Esophagus (tissue), 2 donors: ENCODE measurements around the gene GMDS. TPM values are rescaled to one million over a fixed set of nuclear protein-coding genes. Genes with fewer than 3 reads are reported as not detected.

Experiments used
- H3K27ac ChIP-seq, 2 donors: one replicate each; pipeline ENCODE4 v1.5.1; 2013; ENCODE audit warnings: low read depth in 2 of 2, mild to moderate bottlenecking in 2 of 2, inconsistent platforms in 1 of 2, low read length in 1 of 2, moderate library complexity in 1 of 2
- H3K27me3 ChIP-seq, 2 donors: one replicate each; pipeline ENCODE4 v1.6.1; 2013; ENCODE audit warnings: low read length in 2 of 2, control low read depth in 1 of 2, mild to moderate bottlenecking in 1 of 2; ENCODE audit not compliant: insufficient read depth in 2 of 2, control insufficient read depth in 1 of 2
- H3K36me3 ChIP-seq, 2 donors: one replicate each; pipeline ENCODE4 v1.6.1; 2013; ENCODE audit warnings: low read length in 1 of 2; ENCODE audit not compliant: control insufficient read depth in 2 of 2, insufficient read depth in 2 of 2
- H3K4me1 ChIP-seq, 2 donors: one replicate each; pipeline ENCODE4 v1.6.1; 2013; ENCODE audit warnings: low read length in 1 of 2; ENCODE audit not compliant: control insufficient read depth in 2 of 2, insufficient read depth in 2 of 2
- H3K4me3 ChIP-seq, 2 donors: one replicate each; pipeline ENCODE4 v1.5.1; 2013; ENCODE audit warnings: low read length in 2 of 2, mild to moderate bottlenecking in 2 of 2, low read depth in 1 of 2, moderate library complexity in 1 of 2
- H3K9me3 ChIP-seq, 2 donors: one replicate each; pipeline ENCODE4 v1.6.1; 2013; ENCODE audit warnings: mild to moderate bottlenecking in 2 of 2, low read depth in 1 of 2, low read length in 1 of 2, moderate library complexity in 1 of 2; ENCODE audit not compliant: control insufficient read depth in 2 of 2, insufficient read depth in 1 of 2
- WGBS, 2 donors: extraction: QIAGEN DNeasy Blood & Tissue Kit; methylation state at CpG; one replicate each; pipeline ENCODE4 v1.1.7; 2013; 5-methylcytosine and 5-hydroxymethylcytosine counted together
- polyA plus RNA-seq, 2 donors: library from polyadenylated mRNA; stranded (reverse); fragments of 200-250 nt; gene quantifications; one replicate each; pipeline ENCODE4 v1.2.3, GENCODE V29; 2013
- donor health status: healthy with polysubstance abuse.
- donor health status: Bipolar disorder and iron deficiency.

GMDS gene
- polyA plus RNA-seq, 2 donors: 42.4 to 54.5 TPM

DNA sequence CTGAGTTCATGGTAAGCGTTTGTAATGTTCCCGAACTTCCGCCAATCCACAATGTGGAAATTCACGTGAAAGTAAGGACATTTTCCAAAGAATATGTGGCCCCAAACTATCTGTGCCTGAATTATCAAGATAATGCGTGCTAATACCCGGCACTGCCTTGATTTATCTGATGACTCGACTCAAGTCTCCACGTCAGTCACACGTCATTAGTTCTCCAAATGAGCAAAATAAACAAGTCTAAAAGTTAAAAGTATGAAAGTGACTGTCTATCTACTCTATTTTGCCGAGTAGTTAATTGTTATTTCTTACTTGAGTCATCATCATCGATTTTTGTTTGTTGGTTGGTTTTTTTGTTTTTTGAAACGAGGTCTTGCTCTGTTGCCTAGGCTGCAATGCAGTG lies 657.4 kb downstream of the GMDS start:
- H3K9me3 ChIP-seq: no peaks in the 10 kb centered on the region
- H3K27me3 ChIP-seq: no peaks in the 10 kb centered on the region
- no peaks in the 10 kb centered on the region for H3K36me3 ChIP-seq
- no peak overlapping the region for H3K27ac ChIP-seq
- H3K4me1 ChIP-seq: peaks cover 0 to 3% of the 10 kb centered on the region in 2 donors
- no peak overlapping the region for H3K4me3 ChIP-seq
- WGBS, 2 donors: 54 to 68% methylated on average over 12 of the region's 12 CpGs

GRCh38 chr6:1587546-1587945 lies 657.9 kb downstream of the GMDS start:
- Histone ChIP-seq H3K27me3 (no peaks in the 10 kb centered on the region), H3K36me3 (no peaks in the 10 kb centered on the region), H3K9me3 (no peaks in the 10 kb centered on the region), H3K27ac (no peak overlapping the region), H3K4me1 (peaks cover 0 to 3% of the 10 kb centered on the region in 2 donors), H3K4me3 (no peak overlapping the region)
- WGBS, 2 donors: 54 to 70% methylated on average over 7 of the region's 7 CpGs

- Histone ChIP-seq H3K9me3 (no peaks in the 10 kb centered on the region), H3K27me3 (no peaks in the 10 kb centered on the region), H3K4me3 (no peak overlapping the region), H3K36me3 (no peaks in the 10 kb centered on the region), H3K27ac (no peak overlapping the region), H3K4me1 (peaks cover 0 to 3% of the 10 kb centered on the region in 2 donors)
- WGBS, 2 donors: 56 to 65% methylated on average over 5 of the region's 5 CpGs
Observed at GRCh38 chr6:1586861-1587450, 658.4 kb downstream of the GMDS start.

- Histone ChIP-seq H3K9me3 (no peaks in the 10 kb centered on the region), H3K36me3 (no peaks in the 10 kb centered on the region), H3K27me3 (no peaks in the 10 kb centered on the region), H3K27ac (no peak overlapping the region), H3K4me1 (peaks cover 0 to 3% of the 10 kb centered on the region in 2 donors), H3K4me3 (no peak overlapping the region)
- WGBS, 2 donors: 76 to 90% methylated on average over 7 of the region's 7 CpGs
Observed at GRCh38 chr6:1586256-1586655, 659.1 kb downstream of the GMDS start.

GRCh38 chr6:1585669-1586049 lies 659.7 kb downstream of the GMDS start:
- Histone ChIP-seq H3K4me3 (no peak overlapping the region), H3K4me1 (peaks cover 0 to 5% of the 10 kb centered on the region in 2 donors), H3K27me3 (no peaks in the 10 kb centered on the region), H3K36me3 (no peaks in the 10 kb centered on the region), H3K9me3 (no peaks in the 10 kb centered on the region), H3K27ac (no peak overlapping the region)
- 76 to 77% methylated on average over 12 of the region's 12 CpGs for WGBS, 2 donors

- Histone ChIP-seq H3K36me3 (no peaks in the 10 kb centered on the region), H3K9me3 (no peaks in the 10 kb centered on the region), H3K4me1 (peaks cover 0 to 7% of the 10 kb centered on the region in 2 donors), H3K27ac (no peak overlapping the region), H3K27me3 (no peaks in the 10 kb centered on the region), H3K4me3 (no peak overlapping the region)
- 57 to 63% methylated on average over 14 of the region's 14 CpGs for WGBS, 2 donors
Observed at GRCh38 chr6:1584996-1585668, 660.3 kb downstream of the GMDS start.

DNA sequence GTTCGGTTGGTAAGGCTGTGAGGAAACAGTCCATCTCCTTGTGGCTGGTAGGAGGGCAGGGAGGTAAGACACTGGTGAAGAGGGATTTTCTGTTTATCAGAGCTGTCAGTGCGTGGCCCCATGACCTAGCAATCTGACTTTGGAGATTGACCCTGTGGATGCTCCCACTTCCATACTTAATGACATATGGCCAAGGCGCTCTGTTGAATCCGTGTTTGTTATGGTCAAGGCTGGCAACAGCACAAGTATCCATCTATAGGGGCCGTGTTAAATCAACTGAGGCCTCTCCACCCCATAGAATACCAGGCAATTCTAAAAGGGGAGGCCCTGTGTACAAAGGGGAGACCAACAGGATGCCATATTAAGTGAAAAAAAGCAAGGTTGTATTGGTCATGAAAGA lies 661.3 kb downstream of the GMDS start:
- no peak overlapping the region for H3K4me3 ChIP-seq
- no peaks in the 10 kb centered on the region for H3K36me3 ChIP-seq
- WGBS, 2 donors: 84 to 85% methylated on average over 5 of the region's 5 CpGs
- no peak overlapping the region for H3K27ac ChIP-seq
- H3K9me3 ChIP-seq: no peaks in the 10 kb centered on the region
- H3K27me3 ChIP-seq: no peaks in the 10 kb centered on the region
- H3K4me1 ChIP-seq: peaks cover 0 to 7% of the 10 kb centered on the region in 2 donors

DNA sequence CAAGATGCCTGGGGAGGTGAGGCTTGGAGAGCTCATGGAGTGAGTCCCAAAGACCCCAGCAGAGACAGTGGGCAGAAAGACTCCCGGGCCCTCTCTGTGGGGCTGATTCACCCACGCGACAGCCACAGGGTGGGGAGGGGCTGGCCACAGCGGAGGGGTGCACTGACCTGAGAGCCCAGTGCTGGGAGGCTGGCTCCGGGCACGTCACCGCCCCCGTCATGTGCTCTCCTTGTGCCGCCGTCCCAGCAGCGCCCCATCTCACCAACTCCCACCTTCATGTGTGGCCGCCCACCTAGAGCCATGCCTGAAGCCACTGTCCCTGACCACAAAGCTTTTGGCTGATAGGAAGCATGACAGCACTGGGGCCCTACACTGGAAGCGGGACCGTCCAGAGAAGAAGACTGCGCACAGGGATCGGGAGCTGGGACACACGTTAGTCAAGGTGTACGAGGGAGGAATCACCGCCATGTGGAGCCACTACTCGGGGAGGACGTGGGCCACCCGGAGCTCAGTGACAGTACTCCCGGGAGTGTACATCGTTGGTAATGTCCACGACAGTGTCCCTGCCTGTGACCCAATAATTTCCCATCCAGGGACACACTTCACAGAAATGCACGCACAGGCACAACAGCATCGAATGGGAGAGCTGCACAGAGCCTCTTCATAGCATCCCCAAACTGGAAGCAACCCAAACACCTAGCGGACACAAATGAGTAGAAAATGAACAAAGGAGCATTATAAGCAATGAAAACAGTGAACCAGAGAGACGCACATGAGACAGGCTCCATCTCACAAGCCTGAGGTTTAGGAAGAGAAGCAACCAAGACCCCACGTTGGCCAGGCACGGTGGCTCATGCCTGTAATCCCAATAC lies 664.0 kb downstream of the GMDS start:
- Histone ChIP-seq H3K36me3 (no peaks in the 10 kb centered on the region), H3K27ac (no peak overlapping the region), H3K4me3 (no peak overlapping the region), H3K9me3 (no peaks in the 10 kb centered on the region), H3K4me1 (peaks cover 0 to 4% of the 10 kb centered on the region in 2 donors), H3K27me3 (no peaks in the 10 kb centered on the region)
- 93% methylated on average over 31 of the region's 31 CpGs for WGBS, 2 donors

DNA sequence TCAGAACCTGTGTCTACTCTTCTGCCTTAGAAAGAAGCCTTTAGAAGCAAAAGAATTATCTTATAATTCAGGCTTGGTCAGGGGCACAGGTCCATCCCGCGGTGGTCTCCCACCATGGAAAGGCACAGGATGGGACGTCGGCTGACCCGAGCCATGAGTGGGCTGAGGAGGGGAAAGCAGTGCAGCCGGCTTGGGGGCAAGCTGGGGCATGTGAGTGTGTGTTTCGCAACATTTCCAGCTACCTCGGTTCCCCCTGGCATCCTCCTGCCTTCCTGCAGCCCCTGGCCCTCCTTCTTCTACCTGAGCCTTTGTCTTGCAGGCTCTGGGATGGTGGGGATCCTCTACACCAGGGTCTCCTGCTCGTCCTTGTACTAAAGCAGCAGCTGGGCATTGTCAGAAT lies 664.8 kb downstream of the GMDS start:
- no peaks in the 10 kb centered on the region for H3K36me3 ChIP-seq
- H3K4me3 ChIP-seq: no peak overlapping the region
- H3K9me3 ChIP-seq: no peaks in the 10 kb centered on the region
- 75 to 76% methylated on average over 9 of the region's 9 CpGs for WGBS, 2 donors
- H3K4me1 ChIP-seq: peaks cover 0 to 4% of the 10 kb centered on the region in 2 donors
- no peak overlapping the region for H3K27ac ChIP-seq
- H3K27me3 ChIP-seq: no peaks in the 10 kb centered on the region
